ACHN (cell line): ENCODE measurements around the gene PRICKLE2.
A peak's percentile ranks its signal among the peaks of the same experiment; 100 is the strongest.

Experiments
- DNase-seq: peaks from one replicate; pipeline ENCODE4 v3.0.0-alpha.2; 2015
- in situ Hi-C: cut with HindIII; loops from 2 replicates; pipeline ENCODE4 v1.10.0; 2017; ENCODE audit warnings: low sequenced_read_pairs, low pct_ligation_motif_present, low pct_unique_long_range_greater_than_20kb

The PRICKLE2 gene

DNA sequence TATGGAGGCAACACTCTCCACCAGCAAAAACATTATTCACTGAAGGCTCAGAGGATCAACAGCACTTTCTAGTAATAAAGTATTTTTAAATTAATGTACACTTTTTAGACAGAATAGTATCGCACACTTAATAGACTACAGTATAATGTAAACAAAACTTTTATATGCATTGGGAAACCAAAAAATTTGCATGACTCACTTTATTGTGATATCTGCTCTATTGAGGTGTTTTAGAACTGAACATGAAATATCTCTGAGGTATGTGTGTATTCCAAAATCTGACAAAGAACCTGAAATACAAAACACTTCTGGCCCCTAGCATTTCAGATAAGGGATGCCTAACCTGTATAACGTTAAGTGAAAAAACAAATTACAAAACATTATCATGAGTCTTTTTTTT lies 99.7 kb downstream of the PRICKLE2 start:
- no peak for DNase-seq
- in situ Hi-C loops = no loop called here

GRCh38 chr3:64123931-64124330 lies 101.3 kb downstream of the PRICKLE2 start:
- in situ Hi-C loops = no loop called here
- DNase-seq = no peak

GRCh38 chr3:64122476-64122875 lies 102.8 kb downstream of the PRICKLE2 start:
- no peak for DNase-seq
- in situ Hi-C loops = no loop called here

DNA sequence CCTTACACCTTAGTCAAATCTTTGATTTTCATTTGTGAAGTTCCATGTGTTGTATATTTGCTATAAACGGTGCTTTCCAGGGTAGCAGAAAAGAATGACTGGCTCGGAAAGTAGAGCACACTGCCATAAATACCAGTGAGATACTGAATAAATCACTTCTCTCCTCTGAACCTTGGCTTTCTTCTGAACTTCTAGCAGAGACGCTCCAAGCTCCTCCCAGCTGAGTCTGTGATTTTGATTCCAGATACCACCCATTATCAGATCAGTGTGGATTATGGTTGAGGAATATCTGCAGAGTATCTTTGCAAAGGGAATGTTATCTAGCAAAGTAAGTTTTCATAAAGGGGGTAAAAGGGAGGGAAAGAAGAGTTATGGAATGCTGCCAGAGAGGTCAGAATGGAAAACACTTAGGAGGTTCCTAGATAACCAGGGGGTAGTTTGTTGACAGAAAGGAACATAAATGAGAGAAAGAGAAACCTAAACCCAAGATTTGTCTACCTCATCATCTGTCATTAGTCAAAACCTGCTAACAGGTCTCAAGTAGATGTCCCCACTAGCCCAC lies 103.4 kb downstream of the PRICKLE2 start:
- in situ Hi-C loops = no loop called here
- DNase-seq = no peak

GRCh38 chr3:64120876-64121275 lies 104.4 kb downstream of the PRICKLE2 start:
- DNase-seq = no peak
- in situ Hi-C loops = no loop called here

- in situ Hi-C loops = no loop called here
- DNase-seq = no peak
These were observed 107.8 kb downstream of the PRICKLE2 start for GRCh38 chr3:64117483-64117882.

DNA sequence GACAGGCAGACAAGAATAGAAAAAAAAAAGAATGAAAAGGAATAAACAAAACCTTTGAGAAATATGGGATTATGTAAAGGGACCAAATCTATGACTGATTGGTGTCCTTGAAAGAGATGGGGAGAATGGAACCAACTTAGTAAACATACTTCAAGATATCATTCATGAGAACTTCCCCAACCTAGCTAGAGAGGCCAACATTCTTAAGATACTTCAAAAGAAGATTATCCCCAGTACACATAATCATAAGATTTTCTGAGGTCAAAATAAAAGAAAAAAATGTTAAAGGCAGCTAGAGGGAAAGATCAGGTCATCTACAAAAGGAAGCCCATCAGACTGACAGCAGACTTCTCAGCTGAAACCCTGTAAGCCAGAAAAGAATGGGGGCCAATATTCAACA lies 110.6 kb downstream of the PRICKLE2 start:
- no peak for DNase-seq
- in situ Hi-C loops = no loop called here

DNA sequence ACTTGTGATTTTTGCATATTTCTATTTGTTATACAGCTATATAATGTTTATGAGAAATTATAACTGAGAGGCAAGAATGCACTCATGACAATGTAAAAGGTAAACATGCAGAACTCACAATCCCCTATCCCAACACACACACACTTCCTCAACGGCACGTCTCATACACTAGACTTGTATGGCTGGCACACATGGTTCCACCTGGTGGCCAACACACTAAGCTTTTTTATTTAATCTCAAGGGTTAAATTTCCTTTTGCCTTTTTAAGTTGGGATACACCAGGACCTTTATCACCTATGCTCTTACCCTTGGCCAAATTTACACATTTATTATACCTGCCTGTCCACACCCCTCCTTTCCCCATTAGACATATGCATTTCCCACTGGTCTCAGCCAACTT lies 113.4 kb downstream of the PRICKLE2 start:
- in situ Hi-C loops = no loop called here

DNA sequence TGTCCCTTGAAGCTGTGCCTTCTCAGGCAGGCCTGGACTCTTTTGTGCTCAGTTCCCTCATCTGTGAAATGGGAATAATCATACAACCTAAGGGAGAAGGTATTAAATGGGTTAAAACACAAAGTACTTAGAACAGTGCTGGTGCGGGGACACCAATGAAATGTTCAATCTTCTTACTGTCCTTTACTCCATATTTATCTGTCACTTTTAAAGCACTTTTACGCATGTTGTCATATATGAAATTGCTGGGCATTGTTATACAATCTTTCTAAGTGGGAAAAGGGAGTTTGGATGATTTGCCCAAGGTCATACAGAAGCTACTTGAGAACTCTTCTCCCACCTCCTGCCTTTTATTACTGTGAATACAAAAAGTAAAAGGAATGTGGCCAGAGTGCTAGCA lies 114.2 kb downstream of the PRICKLE2 start:
- in situ Hi-C loops = no loop called here
- DNase-seq = no peak

More for the DNA sequence above, 113.4 kb downstream of the PRICKLE2 start:
- DNase-seq = peak; percentile 2

DNA sequence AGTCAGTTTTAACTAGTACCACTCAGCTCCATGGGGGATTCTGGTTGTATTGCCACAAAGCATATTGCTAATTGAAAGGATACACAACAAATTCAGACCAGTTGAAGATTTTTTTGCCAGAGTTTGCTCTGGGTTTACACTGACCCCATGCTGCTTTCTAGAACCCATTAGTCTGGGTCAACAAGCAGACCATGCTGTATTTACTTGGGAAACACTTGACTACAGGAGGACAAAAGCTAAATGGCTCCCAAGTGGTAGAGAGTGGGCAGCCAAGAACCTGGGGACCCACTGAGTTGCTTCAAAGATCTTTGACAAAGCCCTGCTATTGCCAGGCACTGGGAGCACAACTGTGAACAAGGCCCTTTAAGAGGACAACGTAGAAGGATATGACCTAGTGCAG lies 115.2 kb downstream of the PRICKLE2 start:
- DNase-seq = no peak
- in situ Hi-C loops = no loop called here

DNA sequence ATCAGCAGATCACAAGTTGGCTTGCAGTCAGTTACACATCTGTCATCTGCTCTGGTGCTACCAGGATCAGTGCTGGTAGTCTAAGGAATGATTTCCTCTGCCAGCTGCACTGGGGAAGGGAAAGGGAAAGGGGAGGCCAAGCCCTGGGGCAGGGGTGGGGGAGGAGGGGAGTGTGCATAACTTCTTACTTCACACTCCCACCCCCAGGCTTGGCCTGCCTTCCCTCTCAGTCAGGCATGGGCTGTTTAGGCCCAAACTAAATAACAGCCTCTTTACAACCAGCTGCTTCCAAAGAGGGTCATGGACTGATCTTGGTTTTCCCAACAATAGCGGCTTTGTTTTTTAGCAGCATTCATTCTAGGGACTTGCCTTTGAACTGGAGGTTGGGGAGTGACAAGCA lies 115.8 kb downstream of the PRICKLE2 start:
- in situ Hi-C loops = no loop called here
- DNase-seq = no peak

DNA sequence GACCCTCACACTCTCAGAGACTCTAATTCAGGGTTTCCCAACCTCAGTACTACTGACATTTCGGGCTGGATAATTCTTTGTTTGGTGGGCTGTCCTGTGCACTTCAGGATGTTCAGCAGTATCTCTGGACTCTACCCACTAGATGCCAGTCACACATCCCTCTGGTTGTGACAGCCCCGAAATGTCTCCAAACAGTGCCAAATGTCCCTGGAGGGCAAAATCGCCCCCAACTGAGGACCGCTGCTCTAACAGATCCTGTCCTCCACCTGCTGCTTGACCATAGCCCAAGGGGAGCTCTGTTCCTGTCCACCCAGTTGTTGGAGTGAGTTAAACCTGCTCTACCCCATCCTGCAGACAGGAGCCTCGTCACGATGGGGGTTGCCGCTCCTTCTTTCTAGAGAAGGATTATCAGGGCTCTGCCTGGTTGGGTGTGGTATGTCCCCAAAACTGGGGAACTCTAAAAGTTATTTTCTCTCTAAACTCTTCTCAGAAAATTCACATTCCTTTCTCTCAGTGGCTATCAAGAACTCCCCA lies 116.4 kb downstream of the PRICKLE2 start:
- no peak for DNase-seq
- in situ Hi-C loops = no loop called here

- in situ Hi-C loops = no loop called here
- no peak for DNase-seq
These were observed 117.0 kb downstream of the PRICKLE2 start for GRCh38 chr3:64108231-64108630.

DNA sequence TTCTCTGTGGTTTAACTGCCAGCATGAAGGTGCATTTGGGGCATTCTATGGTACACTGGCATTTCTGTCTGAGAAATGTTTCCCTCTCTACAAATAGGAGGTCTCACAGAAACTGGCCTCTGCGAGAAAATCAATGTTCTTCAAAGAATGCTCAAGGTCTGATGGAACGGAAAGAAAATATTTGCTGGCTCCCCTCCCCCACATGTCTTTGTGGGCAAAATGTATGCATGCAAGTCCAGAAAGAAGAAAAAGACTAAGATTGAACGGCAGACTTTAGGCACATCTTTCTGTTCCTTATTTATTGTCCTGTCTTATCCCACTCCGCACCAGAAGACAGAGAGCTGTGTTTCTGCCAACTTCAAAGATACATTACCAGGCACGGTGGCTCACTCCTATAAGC lies 118.1 kb downstream of the PRICKLE2 start:
- no peak for DNase-seq
- in situ Hi-C loops = no loop called here

DNA sequence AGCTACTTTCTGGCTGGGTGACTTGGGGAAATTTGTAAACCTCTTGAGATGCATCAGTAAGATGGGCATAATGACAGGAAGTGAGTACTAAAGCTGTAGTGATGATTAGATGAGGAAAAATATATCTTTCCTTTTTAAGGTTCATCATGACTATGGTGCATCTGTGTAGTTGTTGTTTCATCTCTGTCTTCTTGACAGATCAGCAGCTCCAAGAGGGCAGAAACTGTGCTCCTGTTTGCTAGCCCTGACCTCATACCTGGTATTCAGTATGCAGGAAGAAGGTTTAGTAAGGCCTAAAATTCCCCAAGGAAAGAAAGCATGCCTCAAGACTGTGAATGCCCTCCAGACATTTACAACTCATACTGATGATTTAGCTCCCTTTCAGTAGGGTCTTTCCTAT lies 119.5 kb downstream of the PRICKLE2 start:
- no peak for DNase-seq
- in situ Hi-C loops = no loop called here

DNA sequence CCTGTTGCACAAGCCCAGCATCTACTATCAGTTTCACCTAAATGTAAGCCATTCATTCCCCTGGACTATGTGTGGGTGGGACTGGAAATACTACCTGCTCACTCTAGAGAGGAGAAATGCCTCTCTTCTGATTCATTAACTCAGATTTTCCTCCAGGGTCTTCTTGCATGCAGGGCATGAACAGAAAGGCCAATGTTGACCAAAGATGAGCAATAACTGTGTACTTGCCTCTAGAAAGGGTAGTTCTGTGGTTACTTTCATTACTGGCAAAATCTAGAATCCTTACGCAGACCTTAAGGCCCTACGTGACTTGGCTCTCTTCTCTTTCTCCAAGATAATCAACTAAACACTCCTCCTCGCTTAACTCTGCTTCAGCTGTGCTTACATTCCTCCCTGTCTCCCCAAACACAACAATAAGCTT lies 120.6 kb downstream of the PRICKLE2 start:
- DNase-seq = no peak
- in situ Hi-C loops = no loop called here

GRCh38 chr3:64104006-64104405 lies 121.3 kb downstream of the PRICKLE2 start:
- DNase-seq = no peak
- in situ Hi-C loops = no loop called here

DNA sequence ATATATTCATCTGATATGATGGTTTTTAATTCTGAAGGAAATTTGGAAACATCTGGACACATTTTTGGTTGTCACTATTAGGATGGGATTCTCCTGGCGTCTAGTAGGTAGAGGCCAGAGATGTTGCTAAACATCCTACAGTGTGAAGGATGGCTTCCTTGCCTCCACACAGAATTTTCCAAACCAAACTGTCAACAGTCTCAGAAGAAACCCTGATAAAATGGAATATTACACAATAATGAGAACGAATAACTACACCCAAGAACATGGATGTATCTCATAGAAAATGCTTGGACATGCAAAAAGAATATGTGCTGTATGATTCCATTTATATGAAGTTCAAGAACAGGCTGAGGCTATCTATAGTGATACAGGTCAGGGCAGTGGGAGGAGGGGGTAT lies 122.1 kb downstream of the PRICKLE2 start:
- in situ Hi-C loops = no loop called here
- DNase-seq = no peak

- in situ Hi-C loops = no loop called here
These were observed 123.1 kb downstream of the PRICKLE2 start for GRCh38 chr3:64102147-64102546.

DNA sequence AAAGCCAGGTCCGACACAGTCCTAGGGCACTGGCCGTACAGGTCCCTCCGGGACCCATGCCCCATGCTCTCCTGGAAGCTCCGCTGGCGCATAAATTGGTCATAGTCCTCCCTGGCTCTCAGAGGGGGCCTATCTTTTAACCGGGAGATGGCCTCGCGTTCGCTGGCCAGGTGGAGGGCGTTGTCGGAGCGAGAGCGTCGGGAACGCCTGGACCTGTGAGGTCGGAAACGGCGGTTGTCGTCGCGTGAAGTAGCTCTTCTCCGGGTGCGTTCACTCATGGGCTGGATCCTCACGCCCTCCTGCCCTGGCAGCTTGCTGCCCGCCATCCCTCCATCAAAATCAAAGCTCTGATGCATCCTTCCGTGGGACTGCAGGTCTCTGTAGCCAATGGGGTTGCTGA lies 126.0 kb downstream of the PRICKLE2 start:
- in situ Hi-C loops = no loop called here
- DNase-seq = no peak

More at GRCh38 chr3:64102147-64102546, 123.1 kb downstream of the PRICKLE2 start:
- no peak for DNase-seq

- no peak for DNase-seq
- in situ Hi-C loops = no loop called here
These were observed 126.6 kb downstream of the PRICKLE2 start for GRCh38 chr3:64098670-64099069.
